ENCODE results near the gene ATP8A2. TPM values are rescaled to one million over a fixed set of nuclear protein-coding genes. Genes with fewer than 3 reads are reported as not detected.

ATP8A2 gene
- total RNA-seq, 2 experiments from 2014 or later, result 1.1 to 1.2 TPM

- ChIA-PET CTCF (no interaction called here), POLR2A (no interaction called here)
- DNase-seq (no peak), ATAC-seq (no peak)
- H3K4me1 Mint-ChIP-seq (ENCODE audit: low read depth), result peaks cover 2% of the 10 kb centered on the region
- H3K4me3 Mint-ChIP-seq, result no peak overlapping the region
- no peaks in the 10 kb centered on the region for H3K9me3 Mint-ChIP-seq (ENCODE audit: insufficient read depth)
- H3K27ac Mint-ChIP-seq, result no peak overlapping the region
- H3K36me3 Mint-ChIP-seq (ENCODE audit: low read depth), result no peaks in the 10 kb centered on the region
- H3K27me3 Mint-ChIP-seq (ENCODE audit: low read depth), result peaks cover 26% of the 10 kb centered on the region
These were observed 206.8 kb downstream of the ATP8A2 start for GRCh38 chr13:25578526-25578925.

GRCh38 chr13:25579221-25579620 lies 207.4 kb downstream of the ATP8A2 start:
- ChIA-PET CTCF (interaction anchor here (1.4 kb wide), 1 partner anchor 10 kb away, joined by 4 read pairs; no protein-coding TSS in a partner anchor), POLR2A (no interaction called here)
- no peak for ATAC-seq
- DNase-seq, result no peak
- no peaks in the 10 kb centered on the region for H3K36me3 Mint-ChIP-seq (ENCODE audit: low read depth)
- no peak overlapping the region for H3K4me3 Mint-ChIP-seq
- no peaks in the 10 kb centered on the region for H3K9me3 Mint-ChIP-seq (ENCODE audit: insufficient read depth)
- peaks cover 23% of the 10 kb centered on the region for H3K27me3 Mint-ChIP-seq (ENCODE audit: low read depth)
- H3K27ac Mint-ChIP-seq, result no peak overlapping the region
- peaks cover 2% of the 10 kb centered on the region for H3K4me1 Mint-ChIP-seq (ENCODE audit: low read depth)

- ChIA-PET CTCF (no interaction called here), POLR2A (no interaction called here)
- no peak overlapping the region for H3K27ac Mint-ChIP-seq
- DNase-seq, result no peak
- ATAC-seq, result no peak
- no peak overlapping the region for H3K4me3 Mint-ChIP-seq
- no peaks in the 10 kb centered on the region for H3K4me1 Mint-ChIP-seq (ENCODE audit: low read depth)
- peaks cover 24% of the 10 kb centered on the region for H3K27me3 Mint-ChIP-seq (ENCODE audit: low read depth)
- H3K9me3 Mint-ChIP-seq (ENCODE audit: insufficient read depth), result no peaks in the 10 kb centered on the region
- no peaks in the 10 kb centered on the region for H3K36me3 Mint-ChIP-seq (ENCODE audit: low read depth)
These were observed 209.6 kb downstream of the ATP8A2 start for GRCh38 chr13:25581351-25581750.

GRCh38 chr13:25584087-25584486 lies 212.3 kb downstream of the ATP8A2 start:
- POLR2A ChIA-PET, result no interaction called here

GRCh38 chr13:25585000-25585399 lies 213.2 kb downstream of the ATP8A2 start:
- no peaks in the 10 kb centered on the region for H3K36me3 Mint-ChIP-seq (ENCODE audit: low read depth)
- POLR2A ChIA-PET, result no interaction called here
- no peaks in the 10 kb centered on the region for H3K9me3 Mint-ChIP-seq (ENCODE audit: insufficient read depth)
- DNase-seq, result no peak
- H3K4me1 Mint-ChIP-seq (ENCODE audit: low read depth), result no peaks in the 10 kb centered on the region
- no peak overlapping the region for H3K4me3 Mint-ChIP-seq
- no peak overlapping the region for H3K27ac Mint-ChIP-seq
- CTCF ChIA-PET, result interaction anchor here (3.3 kb wide), 1 partner anchor 10 kb away, joined by 20 read pairs; no protein-coding TSS in a partner anchor
- H3K27me3 Mint-ChIP-seq (ENCODE audit: low read depth), result peaks cover 20% of the 10 kb centered on the region
- no peak for ATAC-seq

More at GRCh38 chr13:25584087-25584486, 212.3 kb downstream of the ATP8A2 start:
- Mint-ChIP-seq H3K4me1 (ENCODE audit: low read depth) (no peaks in the 10 kb centered on the region), H3K36me3 (ENCODE audit: low read depth) (no peaks in the 10 kb centered on the region), H3K4me3 (no peak overlapping the region), H3K9me3 (ENCODE audit: insufficient read depth) (no peaks in the 10 kb centered on the region), H3K27ac (no peak overlapping the region), H3K27me3 (ENCODE audit: low read depth) (peaks cover 20% of the 10 kb centered on the region)
- DNase-seq (no peak), ATAC-seq (no peak)
- CTCF ChIA-PET, result interaction anchor here (0.5 to 3.3 kb wide), 2 partner anchors 10 to 245 kb away, joined by 3 to 20 read pairs; no protein-coding TSS in a partner anchor

GRCh38 chr13:25587326-25587980 lies 215.7 kb downstream of the ATP8A2 start:
- Mint-ChIP-seq H3K27ac (no peak overlapping the region), H3K4me3 (no peak overlapping the region), H3K9me3 (ENCODE audit: insufficient read depth) (no peaks in the 10 kb centered on the region), H3K4me1 (ENCODE audit: low read depth) (no peaks in the 10 kb centered on the region), H3K27me3 (ENCODE audit: low read depth) (peaks cover 14% of the 10 kb centered on the region), H3K36me3 (ENCODE audit: low read depth) (no peaks in the 10 kb centered on the region)
- ATAC-seq, result no peak
- POLR2A ChIA-PET, result no interaction called here
- DNase-seq, result no peak
- CTCF ChIA-PET, result no interaction called here

GRCh38 chr13:25588336-25589060 lies 216.7 kb downstream of the ATP8A2 start:
- Mint-ChIP-seq H3K36me3 (ENCODE audit: low read depth) (no peaks in the 10 kb centered on the region), H3K27ac (no peak overlapping the region)

GRCh38 chr13:25598421-25598820 lies 226.6 kb downstream of the ATP8A2 start:
- POLR2A ChIA-PET, result no interaction called here
- CTCF ChIA-PET, result no interaction called here
- no peak for ATAC-seq
- no peak for DNase-seq
- Mint-ChIP-seq H3K4me3 (no peak overlapping the region), H3K9me3 (ENCODE audit: insufficient read depth) (no peaks in the 10 kb centered on the region), H3K4me1 (ENCODE audit: low read depth) (no peaks in the 10 kb centered on the region), H3K36me3 (ENCODE audit: low read depth) (no peaks in the 10 kb centered on the region), H3K27ac (no peak overlapping the region), H3K27me3 (ENCODE audit: low read depth) (peaks cover 17% of the 10 kb centered on the region)

More at GRCh38 chr13:25588336-25589060, 216.7 kb downstream of the ATP8A2 start:
- H3K27me3 Mint-ChIP-seq (ENCODE audit: low read depth), result peaks cover 11% of the 10 kb centered on the region
- POLR2A ChIA-PET, result no interaction called here
- H3K9me3 Mint-ChIP-seq (ENCODE audit: insufficient read depth), result no peaks in the 10 kb centered on the region
- ATAC-seq, result no peak
- no peak overlapping the region for H3K4me3 Mint-ChIP-seq
- CTCF ChIA-PET, result no interaction called here
- H3K4me1 Mint-ChIP-seq (ENCODE audit: low read depth), result no peaks in the 10 kb centered on the region
- DNase-seq, result no peak

GRCh38 chr13:25602176-25602575 lies 230.4 kb downstream of the ATP8A2 start:
- ChIA-PET CTCF (no interaction called here), POLR2A (no interaction called here)
- Mint-ChIP-seq H3K4me3 (no peak overlapping the region), H3K36me3 (ENCODE audit: low read depth) (no peaks in the 10 kb centered on the region), H3K4me1 (ENCODE audit: low read depth) (no peaks in the 10 kb centered on the region), H3K27me3 (ENCODE audit: low read depth) (peaks cover 13% of the 10 kb centered on the region), H3K9me3 (ENCODE audit: insufficient read depth) (no peaks in the 10 kb centered on the region), H3K27ac (no peak overlapping the region)
- ATAC-seq, result no peak
- DNase-seq, result no peak

GRCh38 chr13:25604106-25604505 lies 232.3 kb downstream of the ATP8A2 start:
- H3K27ac Mint-ChIP-seq, result no peak overlapping the region
- no peaks in the 10 kb centered on the region for H3K9me3 Mint-ChIP-seq (ENCODE audit: insufficient read depth)
- CTCF ChIA-PET, result no interaction called here
- POLR2A ChIA-PET, result no interaction called here
- H3K27me3 Mint-ChIP-seq (ENCODE audit: low read depth), result peaks cover 8% of the 10 kb centered on the region
- no peak overlapping the region for H3K4me3 Mint-ChIP-seq
- ATAC-seq (no peak), DNase-seq (no peak)
- H3K4me1 Mint-ChIP-seq (ENCODE audit: low read depth), result no peaks in the 10 kb centered on the region
- no peaks in the 10 kb centered on the region for H3K36me3 Mint-ChIP-seq (ENCODE audit: low read depth)

- ChIA-PET POLR2A (no interaction called here), CTCF (no interaction called here)
- Mint-ChIP-seq H3K4me3 (no peak overlapping the region), H3K27me3 (ENCODE audit: low read depth) (peaks cover 6% of the 10 kb centered on the region), H3K9me3 (ENCODE audit: insufficient read depth) (no peaks in the 10 kb centered on the region), H3K4me1 (ENCODE audit: low read depth) (no peaks in the 10 kb centered on the region), H3K27ac (no peak overlapping the region), H3K36me3 (ENCODE audit: low read depth) (no peaks in the 10 kb centered on the region)
- no peak for ATAC-seq
- no peak for DNase-seq
These were observed 235.3 kb downstream of the ATP8A2 start for GRCh38 chr13:25607096-25607495.

GRCh38 chr13:25608181-25608580 lies 236.4 kb downstream of the ATP8A2 start:
- ATAC-seq (no peak), DNase-seq (no peak)
- Mint-ChIP-seq H3K4me1 (ENCODE audit: low read depth) (no peaks in the 10 kb centered on the region), H3K36me3 (ENCODE audit: low read depth) (no peaks in the 10 kb centered on the region), H3K9me3 (ENCODE audit: insufficient read depth) (no peaks in the 10 kb centered on the region), H3K4me3 (no peak overlapping the region), H3K27ac (no peak overlapping the region), H3K27me3 (ENCODE audit: low read depth) (peaks cover 4% of the 10 kb centered on the region)
- ChIA-PET POLR2A (interaction anchor here (0.6 kb wide), 1 partner anchor 23 kb away, joined by 3 read pairs; no protein-coding TSS in a partner anchor), CTCF (no interaction called here)

Data from activated CD8-positive, alpha-beta T cell treated with anti-CD3 and anti-CD28 coated beads, Interleukin-2, amount 10 ng/mL, durations not matched to agents 7 days and 5 days (primary cell).